Peyer's patch (tissue), 4 donors: ENCODE results near the gene CDK19.

Experiments used
- POLR2A ChIP-seq, 2 donors: fragments of 450-650 bp; IDR thresholded peaks; one replicate each; pipeline ENCODE4 v1.5.1; 2017; ENCODE audit warnings: antibody characterized with exemption in 2 of 2, mild to moderate bottlenecking in 2 of 2, moderate library complexity in 2 of 2
- TF ChIP-seq, protein P1 (sequence below), 6 experiments: fragments of 450-650 bp in 4 of 6; fragments of 200-600 bp in 2 of 6; sonication (generic) in 1 of 6; IDR thresholded peaks; one replicate each; pipeline ENCODE4 v1.5.1; 2017 to 2019; ENCODE audit warnings: antibody characterized with exemption in 6 of 6, mild to moderate bottlenecking in 3 of 6, moderate library complexity in 1 of 6

DNA sequence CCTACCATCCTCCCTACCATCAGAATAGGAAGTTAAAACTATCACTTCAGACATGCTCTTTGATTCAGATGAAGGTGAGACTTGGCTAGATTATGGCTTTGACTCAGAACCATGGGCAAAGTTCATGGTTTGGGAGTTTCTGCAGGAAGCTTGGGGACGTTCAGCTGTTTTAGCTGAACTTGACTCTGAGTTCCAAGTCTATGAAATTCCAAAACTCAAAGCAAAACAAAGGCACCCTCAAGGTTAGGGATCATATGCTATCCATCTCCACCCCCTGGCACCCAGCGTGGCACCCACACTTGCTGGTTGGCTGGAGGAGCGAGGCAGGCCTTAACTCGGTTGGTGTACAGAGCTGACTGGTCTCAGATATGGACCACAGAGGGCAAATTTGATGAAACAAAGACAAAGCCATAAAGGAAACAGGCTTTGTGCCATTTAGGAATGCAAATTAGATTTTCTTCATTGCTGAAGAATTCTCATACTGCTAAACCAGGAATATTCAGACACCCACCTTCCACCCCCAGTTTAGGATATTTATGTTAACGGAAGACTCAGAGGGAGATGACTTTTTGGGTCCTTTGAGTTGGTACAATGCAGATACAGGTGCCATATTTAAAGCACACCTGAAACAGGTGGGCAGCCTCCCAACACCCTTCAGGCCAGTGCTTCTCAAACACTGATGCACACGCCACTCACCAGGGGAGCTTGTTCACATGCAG lies 250.4 kb downstream of the CDK19 start:
- TF ChIP-seq, protein P1, sequence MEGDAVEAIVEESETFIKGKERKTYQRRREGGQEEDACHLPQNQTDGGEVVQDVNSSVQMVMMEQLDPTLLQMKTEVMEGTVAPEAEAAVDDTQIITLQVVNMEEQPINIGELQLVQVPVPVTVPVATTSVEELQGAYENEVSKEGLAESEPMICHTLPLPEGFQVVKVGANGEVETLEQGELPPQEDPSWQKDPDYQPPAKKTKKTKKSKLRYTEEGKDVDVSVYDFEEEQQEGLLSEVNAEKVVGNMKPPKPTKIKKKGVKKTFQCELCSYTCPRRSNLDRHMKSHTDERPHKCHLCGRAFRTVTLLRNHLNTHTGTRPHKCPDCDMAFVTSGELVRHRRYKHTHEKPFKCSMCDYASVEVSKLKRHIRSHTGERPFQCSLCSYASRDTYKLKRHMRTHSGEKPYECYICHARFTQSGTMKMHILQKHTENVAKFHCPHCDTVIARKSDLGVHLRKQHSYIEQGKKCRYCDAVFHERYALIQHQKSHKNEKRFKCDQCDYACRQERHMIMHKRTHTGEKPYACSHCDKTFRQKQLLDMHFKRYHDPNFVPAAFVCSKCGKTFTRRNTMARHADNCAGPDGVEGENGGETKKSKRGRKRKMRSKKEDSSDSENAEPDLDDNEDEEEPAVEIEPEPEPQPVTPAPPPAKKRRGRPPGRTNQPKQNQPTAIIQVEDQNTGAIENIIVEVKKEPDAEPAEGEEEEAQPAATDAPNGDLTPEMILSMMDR (IDR thresholded peaks at IDR 0.05): no peak
- TF ChIP-seq POLR2A (IDR thresholded peaks at IDR 0.05): no peak
